Stimulated activated CD8-positive, alpha-beta memory T cell treated with anti-CD3 and anti-CD28 coated beads, Interleukin-15, amount 100 ng/mL, for 1 hour (primary cell): ENCODE results near the gene BCL7C.
"Not testable (repeated sequence)": the region's sequence is repeated elsewhere in the genome, so short reads cannot be mapped to it uniquely, and the experiment has no call there.

Experiments used
- DNase-seq: peaks from one replicate; pipeline ENCODE4 v3.0.0-alpha.2; 2020; ENCODE audit warnings: low read depth

Gene BCL7C

DNA sequence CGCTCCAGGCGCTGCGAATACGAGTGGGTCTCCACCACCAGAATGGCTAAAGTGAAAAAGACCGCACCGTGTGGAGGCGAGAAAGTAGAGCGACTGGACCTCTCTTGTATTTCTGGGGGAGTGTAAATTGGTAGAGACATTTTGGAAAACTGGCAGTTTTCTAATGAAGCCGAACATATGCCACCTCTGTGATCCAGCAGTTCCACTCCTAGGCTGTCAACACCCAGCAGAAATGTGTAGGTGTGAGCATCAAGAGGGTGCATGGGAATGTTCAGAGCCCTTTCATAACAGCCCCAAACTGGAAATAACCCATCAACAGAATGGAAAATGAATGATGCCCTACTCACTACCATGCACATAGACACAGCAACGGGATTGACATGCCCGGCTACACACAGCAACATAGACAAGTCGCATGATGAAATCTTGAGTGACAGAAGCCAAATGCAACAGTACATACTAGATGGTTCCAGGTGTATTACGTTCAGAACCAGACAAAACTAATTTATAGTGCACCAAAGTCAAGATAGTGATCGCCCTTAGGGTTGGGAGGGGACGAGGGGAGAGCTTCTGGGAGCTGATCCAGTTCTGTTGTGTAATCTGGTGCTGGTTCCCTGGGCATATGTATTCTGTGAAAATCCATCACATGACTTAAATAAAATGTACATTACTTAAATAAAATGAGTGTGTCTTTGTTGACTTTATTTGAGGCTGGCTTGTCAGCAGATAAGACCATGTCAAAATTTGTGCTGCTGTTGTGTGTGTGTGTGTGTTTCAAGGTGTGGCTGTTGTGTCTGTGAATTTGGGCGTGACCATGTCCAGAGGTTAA, 877 bp upstream of the BCL7C start:
- no peak for DNase-seq

DNA sequence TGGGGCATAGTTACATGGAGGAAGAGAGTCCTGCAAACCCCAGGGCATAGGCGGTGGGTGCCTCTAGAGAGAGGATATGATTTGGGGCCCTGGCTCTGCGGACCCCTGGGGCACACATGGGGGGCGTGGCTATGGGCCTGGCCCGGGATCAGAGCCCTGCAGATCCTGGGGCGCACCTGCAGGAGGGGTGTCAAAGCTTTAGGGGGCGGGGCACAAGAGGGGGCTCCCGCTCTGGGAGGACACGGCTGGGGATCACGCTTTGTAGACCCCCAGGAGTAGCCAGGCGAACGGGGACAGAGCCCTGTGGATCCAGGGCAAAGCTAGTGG, 497 bp downstream of the BCL7C start:
- no peak for DNase-seq

DNA sequence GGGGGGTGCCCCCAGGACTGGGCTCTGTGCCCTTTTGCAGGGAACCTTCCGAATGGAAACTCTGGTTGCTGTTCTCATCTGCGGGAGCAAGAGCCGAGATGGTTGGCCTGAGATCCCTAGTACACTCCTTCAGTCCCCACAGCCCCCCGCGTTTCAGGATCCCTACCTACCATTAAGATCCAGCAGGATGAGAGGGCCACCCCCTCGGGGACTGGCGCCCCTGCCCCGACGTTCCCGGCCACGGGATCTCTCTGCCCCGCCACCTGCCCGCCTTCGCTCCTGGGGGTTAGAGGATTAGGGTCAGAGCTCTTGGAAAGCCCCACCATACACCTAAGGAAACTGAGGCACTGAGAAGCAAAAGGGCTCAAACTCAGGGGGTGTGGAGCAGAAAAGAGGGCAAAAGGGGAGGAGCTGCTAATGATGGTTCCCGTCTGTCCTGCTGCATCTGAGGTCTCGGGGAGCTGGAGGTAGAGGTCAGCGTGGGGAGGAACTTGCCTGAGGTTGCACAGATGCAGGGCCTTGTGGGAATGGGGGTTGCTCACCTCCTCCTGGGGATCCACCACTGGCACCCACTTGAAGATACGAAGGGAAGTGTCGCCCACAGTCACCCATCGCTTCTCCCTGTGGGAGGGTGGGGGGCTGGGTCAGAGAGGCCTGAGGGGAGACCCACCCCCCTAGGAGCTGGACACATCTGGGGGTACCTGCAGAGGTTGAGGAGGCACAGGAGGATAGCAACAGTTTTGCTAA, 1.0 kb downstream of the BCL7C start:
- no peak for DNase-seq

DNA sequence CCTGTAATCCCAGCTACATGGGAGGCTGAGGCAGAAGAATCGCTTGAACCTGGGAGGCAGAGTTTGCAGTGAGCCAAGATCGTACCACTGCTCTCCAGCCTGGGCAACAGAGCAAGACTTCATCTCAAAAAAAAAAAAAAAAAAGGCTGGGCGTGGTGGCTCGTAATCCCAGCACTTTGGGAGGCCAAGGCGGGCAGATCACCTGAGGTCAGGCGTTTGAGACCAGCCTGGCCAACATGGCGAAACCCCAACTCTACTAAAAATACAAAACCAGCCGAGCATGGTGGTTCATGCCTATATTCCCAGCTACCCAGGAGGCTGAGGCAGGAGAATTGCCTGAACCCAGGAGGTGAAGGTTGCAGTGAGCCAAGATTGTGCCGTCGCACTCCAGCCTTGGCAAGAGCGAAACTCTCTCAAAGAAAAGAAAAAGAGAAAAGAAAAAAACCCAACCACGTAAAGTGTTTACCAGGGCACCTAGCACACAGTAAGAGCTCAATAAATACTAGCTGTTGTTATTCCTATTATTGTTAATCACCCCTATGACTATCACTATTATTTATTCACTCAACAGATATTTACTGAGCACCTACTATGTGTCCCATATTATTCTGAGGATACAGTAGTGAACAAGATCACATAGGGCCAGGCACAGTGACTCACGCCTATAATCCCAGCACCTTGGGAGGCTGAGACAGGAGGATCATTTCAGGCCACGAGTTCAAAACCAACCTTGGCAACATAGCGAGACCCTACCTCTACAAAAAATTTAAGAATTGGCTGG, 2.6 kb downstream of the BCL7C start:
- not testable (repeated sequence) for DNase-seq

- no peak for DNase-seq
Observed at GRCh38 chr16:30889721-30890120, 4.2 kb downstream of the BCL7C start.

- no peak for DNase-seq
Observed at GRCh38 chr16:30888856-30889499, 4.9 kb downstream of the BCL7C start.

DNA sequence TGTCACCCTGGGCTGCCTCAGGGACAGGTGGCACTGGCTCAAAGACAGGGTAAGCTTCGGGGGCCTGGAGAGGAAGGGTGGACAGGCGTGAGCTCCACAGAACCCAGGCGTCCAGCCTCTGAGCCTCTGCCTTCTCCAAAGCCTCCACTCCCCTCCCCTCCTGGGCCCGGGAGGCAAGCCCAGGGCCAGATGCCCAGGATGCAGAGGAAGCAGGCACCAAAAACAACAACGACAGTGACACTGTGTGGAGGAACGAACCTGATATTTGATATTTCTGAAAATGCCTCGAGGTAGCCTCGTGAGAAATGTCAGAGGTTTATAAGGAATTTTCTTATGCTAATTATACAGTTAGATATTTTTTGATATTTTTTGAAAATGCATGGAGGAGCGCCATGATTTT, 6.0 kb downstream of the BCL7C start:
- no peak for DNase-seq

DNA sequence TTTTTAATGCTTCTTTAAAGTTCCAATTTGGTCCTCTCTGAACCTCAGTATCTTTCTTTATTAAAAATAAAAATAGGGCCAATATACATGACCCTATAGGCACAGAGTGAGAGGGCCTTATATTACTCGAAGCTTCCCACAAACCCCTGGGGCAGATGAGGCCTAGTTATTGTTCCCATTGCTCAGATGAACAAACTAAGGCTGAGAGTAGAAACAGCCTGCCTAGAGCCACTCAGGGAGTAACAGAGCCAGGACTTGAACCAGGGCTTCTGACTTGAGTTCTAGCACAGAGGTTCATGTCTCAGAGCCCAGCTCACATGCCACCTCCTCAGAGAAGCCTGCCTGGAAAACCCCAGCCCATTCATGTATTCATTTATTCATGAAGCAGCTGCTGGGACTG, 7.7 kb downstream of the BCL7C start:
- no peak for DNase-seq

DNA sequence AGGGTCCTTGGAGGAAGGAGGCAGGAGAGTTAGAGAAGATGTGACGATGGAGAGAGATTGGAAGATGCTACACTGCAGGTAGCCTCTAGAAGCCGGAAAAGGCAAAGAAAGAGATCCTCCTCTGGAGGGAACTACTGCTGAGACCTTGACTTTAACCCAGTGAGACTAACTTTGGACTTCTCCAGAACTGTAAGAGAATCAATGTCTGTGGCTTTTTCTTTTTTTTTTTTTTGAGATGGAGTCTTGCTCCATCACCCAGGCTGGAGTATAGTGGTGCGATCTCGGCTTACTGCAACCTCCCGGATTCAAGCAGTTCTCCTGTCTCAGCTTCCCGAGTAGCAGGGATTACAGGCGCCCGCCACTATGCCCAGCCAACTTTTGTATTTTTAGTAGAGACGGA, 8.7 kb downstream of the BCL7C start:
- DNase-seq, result no peak

DNA sequence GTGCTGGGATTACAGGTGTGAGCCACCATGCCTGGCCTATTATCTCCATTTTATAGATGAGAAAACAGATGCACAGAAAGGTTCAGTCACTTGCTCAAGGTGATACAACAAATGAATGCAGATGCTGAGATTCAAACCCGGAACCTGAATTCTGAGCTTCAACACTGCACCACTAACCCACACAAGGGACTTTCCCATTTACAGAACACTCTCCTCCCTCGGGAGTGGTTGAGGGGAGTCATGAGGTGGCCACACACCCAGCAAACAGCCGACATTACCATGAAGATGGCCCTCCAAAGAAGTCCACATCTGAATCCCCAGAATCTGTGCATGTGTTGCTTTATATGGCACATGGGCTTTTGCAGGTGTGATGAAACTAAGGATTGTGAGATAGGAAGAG, 9.1 kb downstream of the BCL7C start:
- DNase-seq, result no peak

- no peak for DNase-seq
Observed at GRCh38 chr16:30882429-30883310, 11.2 kb downstream of the BCL7C start.

- DNase-seq, result no peak
Observed at GRCh38 chr16:30876867-30877266, 17.0 kb downstream of the BCL7C start.

DNA sequence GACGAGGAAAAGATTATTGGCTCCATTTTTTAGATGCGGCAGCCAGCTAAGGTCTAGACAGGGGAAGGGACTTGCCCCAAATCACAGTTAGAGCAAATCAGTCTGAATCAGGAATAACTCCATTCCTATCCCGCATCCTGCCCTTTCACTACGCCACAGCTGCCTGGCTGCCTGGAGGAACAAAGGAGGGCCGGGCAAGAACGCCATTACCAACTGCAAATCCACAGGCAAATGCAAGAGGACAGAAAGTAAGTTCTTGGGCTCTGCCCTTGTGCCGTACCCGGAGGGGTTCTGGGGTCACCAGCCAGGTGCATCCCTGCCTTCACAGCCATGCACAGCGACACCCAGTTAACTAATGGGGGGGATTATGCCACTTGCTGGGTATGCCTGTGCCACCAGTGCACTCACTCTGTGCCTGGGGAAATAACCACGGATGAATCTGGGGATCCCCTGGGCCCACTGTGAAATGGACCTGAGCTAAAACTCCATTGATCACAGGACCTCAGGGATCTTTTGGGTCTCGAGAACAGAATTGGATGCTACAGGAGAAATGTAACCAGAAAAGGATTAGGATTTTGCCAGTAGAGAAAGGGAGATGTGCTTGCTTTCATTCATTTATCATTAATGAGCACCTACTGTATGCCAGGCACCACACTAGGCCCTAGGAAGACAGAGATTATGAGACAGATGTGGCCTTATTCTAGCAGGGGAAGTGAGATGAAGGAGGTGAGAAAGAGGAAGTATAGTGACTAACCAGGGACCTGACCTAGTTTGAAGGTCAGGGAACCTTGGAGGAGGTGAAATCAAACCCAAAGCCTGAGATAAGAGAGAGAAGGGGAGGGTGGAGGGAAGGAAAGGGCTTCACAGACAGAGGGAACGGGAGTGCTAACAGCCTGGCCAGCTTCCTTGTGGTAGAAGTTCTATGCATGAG, 17.7 kb downstream of the BCL7C start:
- no peak for DNase-seq

DNA sequence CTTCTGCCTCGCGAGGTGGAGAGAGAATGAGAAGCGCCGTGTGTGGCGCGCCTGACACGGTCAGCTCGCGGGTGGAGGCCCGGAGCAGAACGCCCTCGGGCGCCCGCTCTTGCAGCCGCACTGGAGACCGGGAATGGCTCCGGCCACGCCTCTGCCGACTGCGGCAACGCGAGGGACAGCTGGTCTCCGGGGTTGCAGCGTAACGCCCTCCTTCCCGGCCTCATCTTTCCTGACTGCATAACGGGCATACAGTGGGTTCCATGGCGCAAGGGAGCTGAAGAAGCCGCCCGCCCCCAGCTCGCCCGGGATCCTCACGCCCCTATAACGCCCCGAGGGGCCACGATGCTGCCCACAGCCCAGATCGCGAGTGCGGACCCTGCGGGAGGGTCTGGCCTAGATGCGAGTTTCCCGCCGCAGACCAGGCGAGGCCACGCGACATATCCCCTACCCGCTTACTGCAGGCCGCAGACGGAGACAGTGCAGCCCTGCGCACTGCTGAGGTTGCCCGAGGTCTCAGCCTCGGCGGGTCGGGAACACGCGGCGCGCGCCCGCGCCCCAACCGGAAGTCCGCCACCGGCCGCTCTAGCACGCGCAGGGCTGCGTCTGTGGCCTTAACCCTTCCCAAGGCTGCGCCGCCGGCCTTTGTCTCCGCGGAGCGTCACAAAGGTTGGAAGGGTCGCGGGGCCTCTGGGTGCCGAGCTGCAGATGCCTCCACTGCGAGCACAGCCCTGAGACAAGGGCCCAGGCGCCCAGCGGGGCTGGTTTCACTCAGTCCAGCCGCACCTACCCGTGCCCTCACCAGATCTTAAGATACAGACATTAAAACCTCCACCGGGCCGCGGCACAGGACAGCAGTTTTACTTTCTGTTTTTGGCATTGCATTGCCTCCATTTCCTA, 18.8 kb downstream of the BCL7C start:
- peak; percentile 69 for DNase-seq

DNA sequence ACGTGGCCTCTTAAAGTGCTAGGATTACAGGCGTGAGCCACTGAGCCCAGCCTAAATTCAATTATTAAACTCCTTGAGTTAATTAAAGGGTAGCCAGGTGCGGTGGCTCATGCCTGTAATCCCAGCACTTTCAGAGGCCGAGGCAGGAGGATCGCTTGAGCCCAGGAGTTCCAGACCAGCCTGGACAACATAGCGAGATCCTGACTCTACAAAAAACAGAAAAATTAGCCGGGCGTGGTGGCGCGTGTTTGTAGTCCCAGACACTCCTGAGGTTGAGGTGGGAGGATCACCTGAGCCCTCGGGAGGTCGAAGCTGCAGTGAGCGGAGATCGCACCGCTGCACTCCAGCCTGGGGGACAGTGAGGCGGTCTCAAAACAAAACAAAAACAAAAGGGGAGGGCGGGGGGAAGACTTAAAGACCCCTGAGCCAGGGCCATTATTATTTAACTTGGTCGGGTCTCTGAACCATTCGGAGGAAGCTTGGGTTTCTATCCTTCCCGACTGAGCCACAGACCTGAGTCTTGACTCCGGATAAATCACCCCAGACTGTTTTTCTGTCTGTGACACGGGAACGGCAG, 19.5 kb downstream of the BCL7C start:
- no peak for DNase-seq

DNA sequence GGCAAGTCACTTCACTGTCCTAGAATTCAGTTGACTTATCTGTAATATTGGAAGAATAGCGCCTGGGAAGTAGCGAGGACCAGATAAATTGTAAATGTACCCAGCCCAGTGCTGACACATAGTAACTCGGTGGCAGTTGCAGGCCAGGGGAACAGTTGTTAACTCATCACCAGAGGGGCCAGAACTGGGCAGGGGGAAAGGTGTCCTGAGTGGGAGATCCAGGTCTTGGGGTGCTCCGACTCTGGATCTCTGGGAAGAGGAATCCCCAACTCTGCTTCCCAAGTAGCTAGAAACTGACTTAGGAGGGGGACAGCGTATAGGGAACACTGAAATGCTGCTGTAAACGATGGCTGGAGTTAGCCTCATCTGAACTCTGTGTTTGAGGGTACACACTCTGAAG, 23.0 kb downstream of the BCL7C start:
- DNase-seq, result no peak

DNA sequence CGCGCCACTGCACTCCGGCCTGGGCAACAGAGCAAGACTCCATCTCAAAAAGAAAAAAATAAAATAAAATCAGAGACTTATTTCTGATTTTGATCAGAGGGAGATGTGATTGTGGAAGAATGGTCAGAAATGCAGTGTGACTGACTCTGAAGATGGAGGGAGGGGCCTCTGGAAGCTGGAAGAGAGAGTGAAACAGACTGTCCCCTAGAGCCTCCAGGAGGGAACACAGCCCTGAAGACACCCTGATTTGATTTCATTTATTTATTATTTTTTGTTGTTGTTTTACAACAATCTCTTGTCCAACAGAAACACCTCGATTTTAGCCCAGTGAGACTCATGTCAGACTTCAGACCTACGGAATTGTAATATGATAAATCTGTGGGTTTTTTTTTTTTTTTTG, 26.1 kb downstream of the BCL7C start:
- DNase-seq, result no peak

DNA sequence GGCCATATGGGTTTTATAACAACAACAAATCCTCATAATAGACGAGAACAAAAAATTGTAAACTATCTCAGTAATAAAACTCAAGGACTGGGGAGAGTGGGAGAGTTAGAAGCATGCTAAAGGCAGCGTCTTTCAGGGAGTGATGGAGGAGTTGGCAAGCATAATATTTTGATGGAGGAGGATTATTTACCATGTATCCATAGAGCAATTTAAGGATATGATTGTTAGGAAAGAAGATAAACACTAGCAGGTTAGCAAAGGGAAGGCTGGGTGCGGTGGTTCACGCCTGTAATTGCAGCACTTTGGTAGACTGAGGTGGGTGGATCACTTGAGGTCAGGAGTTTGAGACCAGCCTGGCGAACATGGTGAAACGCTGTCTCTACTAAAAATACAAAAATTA, 27.8 kb downstream of the BCL7C start:
- DNase-seq, result no peak

GRCh38 chr16:30863178-30863577, 30.7 kb downstream of the BCL7C start:
- not testable (repeated sequence) for DNase-seq
